ENCODE measurements around the gene FGGY. TPM values are rescaled to one million over a fixed set of nuclear protein-coding genes. Genes with fewer than 3 reads are reported as not detected.

FGGY gene
- total RNA-seq, 1 donor from 2014 or later, result 32.5 TPM

DNA sequence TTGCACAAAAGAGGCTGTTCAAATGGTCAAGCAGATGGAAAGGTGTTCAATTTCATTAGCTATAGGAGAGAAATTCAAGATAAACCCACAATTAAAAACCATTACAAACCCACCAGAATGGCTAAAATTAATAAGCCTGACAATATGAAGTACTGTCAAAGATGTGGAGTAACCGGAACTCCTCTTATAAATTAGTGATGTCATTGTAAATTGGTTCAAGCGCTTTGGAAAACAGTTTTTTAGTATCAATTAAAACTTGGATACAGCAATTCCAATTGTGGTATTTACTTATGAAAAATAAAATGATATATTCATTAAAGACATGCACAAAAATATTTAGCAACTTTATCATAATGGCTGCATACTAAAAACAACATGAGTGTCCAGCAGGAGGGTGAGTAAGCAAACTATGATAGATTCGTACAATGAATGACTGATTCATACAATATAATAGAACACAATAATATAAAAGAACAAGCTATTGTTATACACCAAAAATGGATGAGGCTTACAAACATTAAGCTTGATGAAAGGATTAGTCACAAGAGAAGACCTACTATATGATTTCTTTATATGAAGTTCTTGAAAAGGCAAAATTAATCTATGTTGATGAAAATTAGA, 38.4 kb upstream of the FGGY start:
- Mint-ChIP-seq H3K9me3 (no peaks in the 10 kb centered on the region), H3K36me3 (no peaks in the 10 kb centered on the region), H3K4me1 (peaks cover 17% of the 10 kb centered on the region), H3K27ac (no peak overlapping the region), H3K27me3 (ENCODE audit: insufficient read depth, low read depth) (peaks cover 2% of the 10 kb centered on the region), H3K4me3 (no peak overlapping the region)
- Histone ChIP-seq H3K79me2 (ENCODE audit: low read depth) (no peaks in the 10 kb centered on the region), H3F3A (ENCODE audit: low read depth) (peaks cover 6% of the 10 kb centered on the region), H3K9me3 (ENCODE audit: low read depth) (no peaks in the 10 kb centered on the region), H3K27ac (no peak overlapping the region), H3K4me1 (peaks cover 24% of the 10 kb centered on the region), H3K4me3 (no peak overlapping the region), H2AFZ (replicated peaks) (no peak overlapping the region), H3K27me3 (no peaks in the 10 kb centered on the region), H4K20me1 (ENCODE audit: low read depth) (no peaks in the 10 kb centered on the region), H3K36me3 (no peaks in the 10 kb centered on the region), H3K9ac (no peak overlapping the region), H3K4me2 (no peak overlapping the region)
- TF ChIP-seq EZH2phosphoT487 (IDR thresholded peaks at IDR 0.05), result no peak
- TF ChIP-seq EZH2 (IDR thresholded peaks at IDR 0.05), result no peak
- TF ChIP-seq CTCF (IDR thresholded peaks at IDR 0.05), result no peak
- DNase-seq (ENCODE audit: low spot score), result no peak

GRCh38 chr1:59261537-59261936, 35.4 kb upstream of the FGGY start:
- no peaks in the 10 kb centered on the region for H3K79me2 ChIP-seq (ENCODE audit: low read depth)
- H3K4me1 ChIP-seq, result peaks cover 24% of the 10 kb centered on the region
- H3K27ac Mint-ChIP-seq, result no peak overlapping the region
- no peak overlapping the region for H3K4me3 ChIP-seq
- no peaks in the 10 kb centered on the region for H3K36me3 Mint-ChIP-seq
- no peak overlapping the region for H3K4me3 Mint-ChIP-seq
- no peak overlapping the region for H2AFZ ChIP-seq (replicated peaks)
- peak overlapping the region; percentile 56 for H3K4me2 ChIP-seq
- no peaks in the 10 kb centered on the region for H4K20me1 ChIP-seq (ENCODE audit: low read depth)
- H3F3A ChIP-seq (ENCODE audit: low read depth), result peaks cover 6% of the 10 kb centered on the region
- peaks cover 17% of the 10 kb centered on the region for H3K4me1 Mint-ChIP-seq
- H3K27me3 Mint-ChIP-seq (ENCODE audit: insufficient read depth, low read depth), result peaks cover 4% of the 10 kb centered on the region
- DNase-seq (ENCODE audit: low spot score), result no peak
- H3K9me3 Mint-ChIP-seq, result no peaks in the 10 kb centered on the region
- no peaks in the 10 kb centered on the region for H3K36me3 ChIP-seq
- H3K27ac ChIP-seq, result no peak overlapping the region
- no peaks in the 10 kb centered on the region for H3K9me3 ChIP-seq (ENCODE audit: low read depth)
- H3K9ac ChIP-seq, result no peak overlapping the region
- TF ChIP-seq CTCF (IDR thresholded peaks at IDR 0.05) (no peak), EZH2 (IDR thresholded peaks at IDR 0.05) (no peak), EZH2phosphoT487 (IDR thresholded peaks at IDR 0.05) (no peak)
- H3K27me3 ChIP-seq, result no peaks in the 10 kb centered on the region

GRCh38 chr1:59262631-59263030, 34.3 kb upstream of the FGGY start:
- H3K9ac ChIP-seq, result no peak overlapping the region
- no peak overlapping the region for H3K4me2 ChIP-seq
- H3K36me3 ChIP-seq, result no peaks in the 10 kb centered on the region
- H3K27me3 ChIP-seq, result no peaks in the 10 kb centered on the region
- Mint-ChIP-seq H3K4me3 (no peak overlapping the region), H3K4me1 (peaks cover 17% of the 10 kb centered on the region), H3K27me3 (ENCODE audit: insufficient read depth, low read depth) (peaks cover 4% of the 10 kb centered on the region), H3K27ac (no peak overlapping the region), H3K9me3 (no peaks in the 10 kb centered on the region), H3K36me3 (no peaks in the 10 kb centered on the region)
- H2AFZ ChIP-seq (replicated peaks), result no peak overlapping the region
- H3K4me1 ChIP-seq, result peaks cover 24% of the 10 kb centered on the region
- H3K4me3 ChIP-seq, result no peak overlapping the region
- H3K79me2 ChIP-seq (ENCODE audit: low read depth), result no peaks in the 10 kb centered on the region
- no peaks in the 10 kb centered on the region for H4K20me1 ChIP-seq (ENCODE audit: low read depth)
- no peak for DNase-seq (ENCODE audit: low spot score)
- H3F3A ChIP-seq (ENCODE audit: low read depth), result peaks cover 6% of the 10 kb centered on the region
- no peak for TF ChIP-seq EZH2 (IDR thresholded peaks at IDR 0.05)
- TF ChIP-seq EZH2phosphoT487 (IDR thresholded peaks at IDR 0.05), result no peak
- TF ChIP-seq CTCF (IDR thresholded peaks at IDR 0.05), result no peak
- no peak overlapping the region for H3K27ac ChIP-seq
- H3K9me3 ChIP-seq (ENCODE audit: low read depth), result no peaks in the 10 kb centered on the region

Data from neural progenitor cell (in vitro differentiated cells).